Retinal pigment epithelial cell (primary cell): Measurements from ENCODE around the gene MDFIC.
A peak's percentile ranks its signal among the peaks of the same experiment; 100 is the strongest.

Experiments used
- DNase-seq: peaks from one replicate; pipeline ENCODE4 v3.0.0-alpha.2; 2010; ENCODE audit warnings: low read depth
- H3K4me3 ChIP-seq: 2 replicates; pipeline ENCODE4 v1.5.1; 2011; ENCODE audit warnings: mild to moderate bottlenecking, low read length, control low read depth, moderate library complexity
- CTCF ChIP-seq: conservative IDR thresholded peaks from 2 replicates; pipeline ENCODE4 v1.5.1; 2011; ENCODE audit warnings: low read depth, low read length, control low read depth, inconsistent platforms

MDFIC gene

GRCh38 chr7:114943953-114944744 lies 22.3 kb downstream of the MDFIC start:
- TF ChIP-seq CTCF: no peak
- no peak for DNase-seq
- H3K4me3 ChIP-seq: no peak overlapping the region

- no peak for DNase-seq
- H3K4me3 ChIP-seq: no peak overlapping the region
These were observed 23.1 kb downstream of the MDFIC start for GRCh38 chr7:114944745-114945625.

GRCh38 chr7:114949231-114949630 lies 27.3 kb downstream of the MDFIC start:
- no peak for DNase-seq
- no peak overlapping the region for H3K4me3 ChIP-seq
- TF ChIP-seq CTCF: no peak

More at GRCh38 chr7:114944745-114945625, 23.1 kb downstream of the MDFIC start:
- TF ChIP-seq CTCF: no peak

GRCh38 chr7:114952296-114952695 lies 30.4 kb downstream of the MDFIC start:
- no peak overlapping the region for H3K4me3 ChIP-seq
- TF ChIP-seq CTCF: no peak
- no peak for DNase-seq

GRCh38 chr7:114953724-114954123 lies 31.8 kb downstream of the MDFIC start:
- no peak overlapping the region for H3K4me3 ChIP-seq
- TF ChIP-seq CTCF: peak; percentile 13

GRCh38 chr7:114956702-114957101 lies 34.8 kb downstream of the MDFIC start:
- TF ChIP-seq CTCF: no peak
- H3K4me3 ChIP-seq: no peak overlapping the region
- DNase-seq: no peak

More at GRCh38 chr7:114953724-114954123, 31.8 kb downstream of the MDFIC start:
- DNase-seq: no peak

- no peak overlapping the region for H3K4me3 ChIP-seq
- TF ChIP-seq CTCF: no peak
- no peak for DNase-seq
These were observed 35.5 kb downstream of the MDFIC start for GRCh38 chr7:114957444-114957843.
